DOHH2 (cell line): Measurements from ENCODE around the gene PIM3.

Experiments
- H3F3A ChIP-seq: fragments of 200-600 bp; sonication (generic), shearing (Covaris generic); 2 replicates; pipeline ENCODE4 v1.6.0; 2016; ENCODE audit warnings: antibody characterized with exemption, mild to moderate bottlenecking; ENCODE audit not compliant: control insufficient read depth, insufficient read depth
- H3K27ac ChIP-seq: fragments of 200-600 bp; sonication (generic); 2 replicates; pipeline ENCODE4 v1.5.1; 2014; ENCODE audit warnings: low read depth, mild to moderate bottlenecking, low read length, moderate library complexity
- H3K27me3 ChIP-seq: fragments of 200-600 bp; sonication (generic); 2 replicates; pipeline ENCODE4 v1.6.1; 2014; ENCODE audit warnings: mild to moderate bottlenecking, low read length, mixed read lengths; ENCODE audit not compliant: control insufficient read depth
- H3K36me3 ChIP-seq: fragments of 200-600 bp; sonication (generic); 2 replicates; pipeline ENCODE4 v1.6.1; 2014; ENCODE audit warnings: mild to moderate bottlenecking, low read length, moderate library complexity, mixed read lengths; ENCODE audit not compliant: control insufficient read depth
- H3K4me1 ChIP-seq: fragments of 200-600 bp; sonication (generic); 2 replicates; pipeline ENCODE4 v1.6.1; 2014; ENCODE audit warnings: mild to moderate bottlenecking, low read length, mixed read lengths; ENCODE audit not compliant: control insufficient read depth
- H3K4me2 ChIP-seq: fragments of 200-600 bp; sonication (generic); 2 replicates; pipeline ENCODE4 v1.6.0; 2014; ENCODE audit warnings: mild to moderate bottlenecking, low read length, moderate library complexity
- H3K4me3 ChIP-seq: fragments of 200-600 bp; sonication (generic); 2 replicates; pipeline ENCODE4 v1.5.1; 2014; ENCODE audit warnings: mild to moderate bottlenecking, low read length, mixed read lengths
- H3K79me2 ChIP-seq: fragments of 200-600 bp; sonication (generic); 2 replicates; pipeline ENCODE4 v1.6.1; 2014; ENCODE audit warnings: mild to moderate bottlenecking, low read length, mixed read lengths; ENCODE audit not compliant: control insufficient read depth
- H3K9me2 ChIP-seq: fragments of 200-600 bp; sonication (generic); replicated peaks from 2 replicates; pipeline ENCODE4 v1.6.1; 2014; ENCODE audit warnings: mild to moderate bottlenecking, low read length, mixed read lengths; ENCODE audit not compliant: control insufficient read depth
- H3K9me3 ChIP-seq: fragments of 200-600 bp; sonication (generic); 2 replicates; pipeline ENCODE4 v1.6.1; 2014; ENCODE audit warnings: antibody characterized with exemption, low read length, mixed read lengths; ENCODE audit not compliant: control insufficient read depth, insufficient read depth
- H4K20me1 ChIP-seq: fragments of 200-600 bp; sonication (generic); 2 replicates; pipeline ENCODE4 v1.6.0; 2014; ENCODE audit warnings: low read depth, mild to moderate bottlenecking, antibody characterized with exemption, low read length, moderate library complexity; ENCODE audit not compliant: control insufficient read depth, insufficient read depth
- EZH2phosphoT487 ChIP-seq: fragments of 200-600 bp; sonication (generic); IDR thresholded peaks from 2 replicates; pipeline ENCODE4 v1.6.1; 2017; ENCODE audit warnings: borderline replicate concordance, mild to moderate bottlenecking, antibody characterized with exemption, low read length, moderate library complexity, mixed read lengths
- TF ChIP-seq, protein P1 (sequence below): fragments of 200-600 bp; sonication (generic); IDR thresholded peaks from one replicate; pipeline ENCODE4 v1.5.1; 2014; ENCODE audit warnings: antibody characterized with exemption, mild to moderate bottlenecking, low read depth, low read length; ENCODE audit not compliant: poor library complexity, severe bottlenecking

Gene PIM3

DNA sequence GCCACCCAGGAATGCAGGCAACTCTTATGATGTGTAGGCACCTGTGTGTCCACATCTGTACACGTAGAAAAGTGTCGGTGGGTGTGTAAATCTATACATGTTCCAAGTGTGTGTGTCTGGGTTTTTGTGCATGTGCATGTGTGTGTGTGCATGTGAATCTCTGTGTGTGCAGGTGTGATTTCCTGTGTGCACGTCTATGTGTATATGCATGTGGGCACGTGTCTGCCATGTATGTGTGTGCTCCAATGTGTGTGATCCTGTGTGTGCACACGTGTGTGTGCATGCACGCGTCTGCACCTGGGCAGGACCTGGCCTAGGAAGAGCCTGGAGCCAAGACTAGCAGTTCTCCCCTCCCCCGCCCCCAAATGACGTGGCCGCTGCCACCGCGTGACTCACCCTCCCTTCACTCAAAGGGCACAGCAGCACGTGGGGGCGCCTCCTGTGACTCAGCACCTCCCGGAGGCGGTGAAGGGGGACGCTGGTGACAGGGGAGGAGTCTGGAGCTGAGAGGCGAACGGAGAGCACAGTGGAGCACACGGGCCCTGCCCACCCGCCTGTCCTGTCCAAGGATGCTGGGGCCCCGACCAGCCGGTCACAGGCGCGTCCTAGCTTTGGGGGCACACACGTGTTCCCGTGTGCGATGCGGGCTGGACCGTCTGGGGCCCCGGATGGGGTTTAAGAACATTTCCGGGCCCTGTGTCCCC, 10.1 kb downstream of the PIM3 start:
- H3K4me2 ChIP-seq: peak overlapping the region; percentile 83
- no peaks in the 10 kb centered on the region; the same call in 1 of the 2 replicates for H4K20me1 ChIP-seq
- H3K27me3 ChIP-seq: no peaks in the 10 kb centered on the region; the same call in 1 of the 2 replicates
- H3K27ac ChIP-seq: peak overlapping the region; percentile 42
- peak overlapping the region; percentile 63 for H3K4me3 ChIP-seq
- peaks cover 16% of the 10 kb centered on the region for H3F3A ChIP-seq
- peaks cover 6% of the 10 kb centered on the region; the same call in 1 of the 2 replicates for H3K9me3 ChIP-seq
- no peaks in the 10 kb centered on the region for H3K36me3 ChIP-seq
- H3K9me2 ChIP-seq: no peaks in the 10 kb centered on the region
- H3K79me2 ChIP-seq: no peaks in the 10 kb centered on the region
- peaks cover 58% of the 10 kb centered on the region for H3K4me1 ChIP-seq
- TF ChIP-seq, protein P1, sequence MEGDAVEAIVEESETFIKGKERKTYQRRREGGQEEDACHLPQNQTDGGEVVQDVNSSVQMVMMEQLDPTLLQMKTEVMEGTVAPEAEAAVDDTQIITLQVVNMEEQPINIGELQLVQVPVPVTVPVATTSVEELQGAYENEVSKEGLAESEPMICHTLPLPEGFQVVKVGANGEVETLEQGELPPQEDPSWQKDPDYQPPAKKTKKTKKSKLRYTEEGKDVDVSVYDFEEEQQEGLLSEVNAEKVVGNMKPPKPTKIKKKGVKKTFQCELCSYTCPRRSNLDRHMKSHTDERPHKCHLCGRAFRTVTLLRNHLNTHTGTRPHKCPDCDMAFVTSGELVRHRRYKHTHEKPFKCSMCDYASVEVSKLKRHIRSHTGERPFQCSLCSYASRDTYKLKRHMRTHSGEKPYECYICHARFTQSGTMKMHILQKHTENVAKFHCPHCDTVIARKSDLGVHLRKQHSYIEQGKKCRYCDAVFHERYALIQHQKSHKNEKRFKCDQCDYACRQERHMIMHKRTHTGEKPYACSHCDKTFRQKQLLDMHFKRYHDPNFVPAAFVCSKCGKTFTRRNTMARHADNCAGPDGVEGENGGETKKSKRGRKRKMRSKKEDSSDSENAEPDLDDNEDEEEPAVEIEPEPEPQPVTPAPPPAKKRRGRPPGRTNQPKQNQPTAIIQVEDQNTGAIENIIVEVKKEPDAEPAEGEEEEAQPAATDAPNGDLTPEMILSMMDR: no peak
- TF ChIP-seq EZH2phosphoT487: no peak

- Histone ChIP-seq H3K4me3 (peak overlapping the region; percentile 63), H3K4me1 (peaks cover 58% of the 10 kb centered on the region), H4K20me1 (no peaks in the 10 kb centered on the region), H3K9me2 (no peaks in the 10 kb centered on the region), H3K4me2 (peak overlapping the region; percentile 83), H3K79me2 (no peaks in the 10 kb centered on the region), H3K27me3 (no peaks in the 10 kb centered on the region; the same call in 1 of the 2 replicates), H3K36me3 (no peaks in the 10 kb centered on the region), H3F3A (peaks cover 18% of the 10 kb centered on the region), H3K9me3 (peaks cover 6% of the 10 kb centered on the region; the same call in 1 of the 2 replicates), H3K27ac (peak overlapping the region; percentile 42)
- TF ChIP-seq, protein P1: no peak
- TF ChIP-seq EZH2phosphoT487: no peak
Observed at GRCh38 chr22:49971232-49972162, 10.9 kb downstream of the PIM3 start.

DNA sequence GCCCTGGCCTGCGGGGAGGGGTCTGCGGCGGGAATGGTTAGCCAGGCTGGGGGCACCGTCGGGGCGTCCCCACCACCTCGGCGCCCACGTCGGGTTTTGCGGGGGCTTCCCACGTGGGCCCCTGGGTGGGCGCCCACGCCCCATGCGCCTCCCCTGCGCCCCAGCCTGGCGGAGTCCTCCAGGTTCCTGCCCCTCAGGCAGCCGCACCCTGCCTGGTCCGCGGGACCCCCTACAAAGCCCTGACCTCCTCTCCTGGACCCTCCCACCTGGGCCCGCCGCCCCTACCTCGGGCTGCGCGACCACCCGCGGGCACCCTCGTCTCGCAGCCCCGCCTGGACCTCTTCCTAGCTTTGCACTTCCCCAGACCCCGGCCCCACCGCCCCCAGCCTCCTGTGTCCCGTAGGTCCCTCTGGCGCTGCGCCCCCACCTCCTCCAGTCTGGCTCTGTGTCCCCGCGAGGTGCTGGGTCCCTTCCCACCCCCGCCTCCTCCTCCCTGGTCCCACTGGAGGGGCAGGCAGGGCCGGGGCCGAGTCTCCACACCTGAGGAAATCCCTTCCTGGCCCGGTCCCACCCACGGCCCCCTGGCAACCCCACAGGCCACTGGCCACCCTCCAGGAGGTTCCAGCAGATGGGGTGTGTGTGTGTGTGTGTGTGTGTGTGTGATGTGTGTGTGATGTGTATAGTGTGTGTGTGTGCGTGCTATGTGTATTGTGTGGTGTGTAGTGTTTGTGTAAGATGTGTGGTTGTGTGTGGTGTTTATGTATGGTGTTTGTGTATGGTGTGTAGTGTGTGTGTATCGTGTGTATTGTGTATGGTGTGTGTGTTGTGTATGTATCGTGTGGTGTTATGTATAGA, 11.8 kb downstream of the PIM3 start:
- H4K20me1 ChIP-seq: no peaks in the 10 kb centered on the region
- no peak for TF ChIP-seq EZH2phosphoT487
- TF ChIP-seq, protein P1: no peak
- H3K4me1 ChIP-seq: peaks cover 53% of the 10 kb centered on the region
- no peaks in the 10 kb centered on the region for H3K36me3 ChIP-seq
- H3K9me3 ChIP-seq: peaks cover 6% of the 10 kb centered on the region; the same call in 1 of the 2 replicates
- H3K27ac ChIP-seq: no peak overlapping the region
- no peaks in the 10 kb centered on the region for H3K9me2 ChIP-seq
- H3K4me3 ChIP-seq: peak overlapping the region; percentile 63
- H3K4me2 ChIP-seq: peak overlapping the region; percentile 83
- H3F3A ChIP-seq: peaks cover 24% of the 10 kb centered on the region
- H3K79me2 ChIP-seq: no peaks in the 10 kb centered on the region
- H3K27me3 ChIP-seq: no peaks in the 10 kb centered on the region; the same call in 1 of the 2 replicates
